Stimulated activated naive B cell treated with anti-CD40 and anti-IgM and Interleukin-4, amounts not matched to agents 10 μg/mL and 1 μg/mL and 100 μg/mL, for 72 hours (primary cell): Measurements from ENCODE around the gene MACROD2.
"Not testable (repeated sequence)": the region's sequence is repeated elsewhere in the genome, so short reads cannot be mapped to it uniquely, and the experiment has no call there.

ENCODE experiments used
- ATAC-seq, 2 donors: fragments of 150-1000 bp; cut with Tn5 transposase; replicated peaks; 2 replicates each; pipeline ENCODE4 v1.10.0; 2021; ENCODE audit warnings: moderate library complexity in 1 of 2
- DNase-seq: peaks from one replicate; pipeline ENCODE4 v3.0.0; 2021
- H3K27ac Mint-ChIP-seq: one replicate; pipeline ENCODE4 v1.8.0; 2022; ENCODE audit warnings: mild to moderate bottlenecking, mixed read lengths
- H3K27me3 Mint-ChIP-seq, 2 donors: one replicate each; pipeline ENCODE4 v1.8.0; 2022; ENCODE audit warnings: mixed read lengths in 2 of 2
- H3K36me3 Mint-ChIP-seq, 2 donors: one replicate each; pipeline ENCODE4 v1.8.0; 2022; ENCODE audit warnings: mixed read lengths in 2 of 2, mild to moderate bottlenecking in 1 of 2
- H3K4me1 Mint-ChIP-seq, 2 donors: one replicate each; pipeline ENCODE4 v1.8.0; 2022; ENCODE audit warnings: mixed read lengths in 2 of 2, mild to moderate bottlenecking in 1 of 2
- H3K4me3 Mint-ChIP-seq, 2 donors: one replicate each; pipeline ENCODE4 v1.8.0; 2022; ENCODE audit warnings: mild to moderate bottlenecking in 2 of 2, mixed read lengths in 2 of 2, moderate library complexity in 1 of 2
- H3K9me3 Mint-ChIP-seq, 2 donors: one replicate each; pipeline ENCODE4 v1.8.0; 2022; ENCODE audit warnings: mixed read lengths in 2 of 2, mild to moderate bottlenecking in 1 of 2

MACROD2 gene

GRCh38 chr20:14906908-14907434 lies 911.7 kb downstream of the MACROD2 start:
- no peak overlapping the region for H3K27ac Mint-ChIP-seq
- no peaks in the 10 kb centered on the region for H3K9me3 Mint-ChIP-seq

GRCh38 chr20:14910126-14910525 lies 914.8 kb downstream of the MACROD2 start:
- ATAC-seq = no peak
- no peaks in the 10 kb centered on the region for H3K9me3 Mint-ChIP-seq
- DNase-seq = no peak
- no peaks in the 10 kb centered on the region for H3K36me3 Mint-ChIP-seq
- H3K27ac Mint-ChIP-seq = no peak overlapping the region
- H3K4me1 Mint-ChIP-seq = no peaks in the 10 kb centered on the region
- no peaks in the 10 kb centered on the region for H3K27me3 Mint-ChIP-seq
- H3K4me3 Mint-ChIP-seq = no peak overlapping the region

More at GRCh38 chr20:14906908-14907434, 911.7 kb downstream of the MACROD2 start:
- Mint-ChIP-seq H3K4me1 (peaks cover 0 to 3% of the 10 kb centered on the region in 2 donors), H3K4me3 (no peak overlapping the region), H3K36me3 (no peaks in the 10 kb centered on the region), H3K27me3 (no peaks in the 10 kb centered on the region)
- no peak for DNase-seq
- ATAC-seq = no peak

GRCh38 chr20:14913896-14914620 lies 918.7 kb downstream of the MACROD2 start:
- no peak for DNase-seq
- no peaks in the 10 kb centered on the region for H3K4me1 Mint-ChIP-seq
- peaks cover 6% of the 10 kb centered on the region in 2 donors for H3K27me3 Mint-ChIP-seq
- no peak overlapping the region for H3K27ac Mint-ChIP-seq
- no peak for ATAC-seq
- no peaks in the 10 kb centered on the region for H3K36me3 Mint-ChIP-seq
- H3K9me3 Mint-ChIP-seq = no peaks in the 10 kb centered on the region
- no peak overlapping the region for H3K4me3 Mint-ChIP-seq

- ATAC-seq = no peak
- Mint-ChIP-seq H3K4me1 (no peaks in the 10 kb centered on the region), H3K27me3 (peaks cover 6% of the 10 kb centered on the region in 2 donors), H3K4me3 (no peak overlapping the region), H3K36me3 (no peaks in the 10 kb centered on the region), H3K9me3 (no peaks in the 10 kb centered on the region), H3K27ac (no peak overlapping the region)
- DNase-seq = no peak
Observed at GRCh38 chr20:14914633-14915032, 919.3 kb downstream of the MACROD2 start.

- Mint-ChIP-seq H3K27ac (no peak overlapping the region), H3K9me3 (no peaks in the 10 kb centered on the region), H3K4me1 (peaks cover 0 to 3% of the 10 kb centered on the region in 2 donors), H3K36me3 (no peaks in the 10 kb centered on the region), H3K4me3 (no peak overlapping the region), H3K27me3 (peaks cover 6% of the 10 kb centered on the region in 2 donors)
- no peak for ATAC-seq
- no peak for DNase-seq
Observed at GRCh38 chr20:14915356-14915755, 920.0 kb downstream of the MACROD2 start.

- no peaks in the 10 kb centered on the region for H3K36me3 Mint-ChIP-seq
- no peak overlapping the region for H3K27ac Mint-ChIP-seq
- peaks cover 0 to 3% of the 10 kb centered on the region in 2 donors for H3K4me1 Mint-ChIP-seq
- no peak overlapping the region for H3K4me3 Mint-ChIP-seq
- ATAC-seq (no peak), DNase-seq (no peak)
- H3K27me3 Mint-ChIP-seq = peaks cover 6% of the 10 kb centered on the region in 2 donors
- H3K9me3 Mint-ChIP-seq = no peaks in the 10 kb centered on the region
Observed at GRCh38 chr20:14916360-14916920, 921.1 kb downstream of the MACROD2 start.

- Mint-ChIP-seq H3K27ac (no peak overlapping the region), H3K9me3 (no peaks in the 10 kb centered on the region), H3K36me3 (no peaks in the 10 kb centered on the region), H3K27me3 (peaks cover 6% of the 10 kb centered on the region in 2 donors), H3K4me1 (peaks cover 0 to 3% of the 10 kb centered on the region in 2 donors), H3K4me3 (no peak overlapping the region)
- no peak for DNase-seq
- no peak for ATAC-seq
Observed at GRCh38 chr20:14918281-14918680, 923.0 kb downstream of the MACROD2 start.

GRCh38 chr20:14918976-14919375 lies 923.7 kb downstream of the MACROD2 start:
- ATAC-seq (no peak), DNase-seq (no peak)
- peaks cover 6 to 9% of the 10 kb centered on the region in 2 donors for H3K27me3 Mint-ChIP-seq
- H3K4me1 Mint-ChIP-seq = peaks cover 0 to 3% of the 10 kb centered on the region in 2 donors
- H3K36me3 Mint-ChIP-seq = no peaks in the 10 kb centered on the region
- no peaks in the 10 kb centered on the region for H3K9me3 Mint-ChIP-seq
- H3K27ac Mint-ChIP-seq = no peak overlapping the region
- no peak overlapping the region for H3K4me3 Mint-ChIP-seq

- peaks cover 6 to 9% of the 10 kb centered on the region in 2 donors for H3K27me3 Mint-ChIP-seq
- DNase-seq = no peak
- peaks cover 0 to 3% of the 10 kb centered on the region in 2 donors for H3K4me1 Mint-ChIP-seq
- H3K36me3 Mint-ChIP-seq = no peaks in the 10 kb centered on the region
- no peak overlapping the region for H3K4me3 Mint-ChIP-seq
- no peak overlapping the region for H3K27ac Mint-ChIP-seq
- no peak for ATAC-seq
- no peaks in the 10 kb centered on the region for H3K9me3 Mint-ChIP-seq
Observed at GRCh38 chr20:14919501-14920081, 924.3 kb downstream of the MACROD2 start.

GRCh38 chr20:14921513-14921912 lies 926.2 kb downstream of the MACROD2 start:
- ATAC-seq = no peak

GRCh38 chr20:14922503-14923267 lies 927.4 kb downstream of the MACROD2 start:
- no peak for DNase-seq
- ATAC-seq = no peak
- no peak overlapping the region for H3K4me3 Mint-ChIP-seq
- H3K4me1 Mint-ChIP-seq = peaks cover 0 to 3% of the 10 kb centered on the region in 2 donors
- no peak overlapping the region for H3K27ac Mint-ChIP-seq
- no peaks in the 10 kb centered on the region for H3K36me3 Mint-ChIP-seq
- no peaks in the 10 kb centered on the region for H3K9me3 Mint-ChIP-seq
- peaks cover under 1 to 4% of the 10 kb centered on the region in 2 donors for H3K27me3 Mint-ChIP-seq

More at GRCh38 chr20:14921513-14921912, 926.2 kb downstream of the MACROD2 start:
- DNase-seq = no peak
- Mint-ChIP-seq H3K9me3 (no peaks in the 10 kb centered on the region), H3K36me3 (no peaks in the 10 kb centered on the region), H3K27me3 (peaks cover 6 to 9% of the 10 kb centered on the region in 2 donors), H3K4me3 (no peak overlapping the region), H3K27ac (no peak overlapping the region), H3K4me1 (peaks cover 0 to 3% of the 10 kb centered on the region in 2 donors)

GRCh38 chr20:14924433-14924832 lies 929.1 kb downstream of the MACROD2 start:
- DNase-seq (no peak), ATAC-seq (no peak)
- Mint-ChIP-seq H3K36me3 (no peaks in the 10 kb centered on the region), H3K9me3 (peaks cover 0 to 1% of the 10 kb centered on the region in 2 donors), H3K27me3 (peaks cover 0 to 3% of the 10 kb centered on the region in 2 donors), H3K4me3 (no peak overlapping the region), H3K27ac (no peak overlapping the region), H3K4me1 (peaks cover 0 to 3% of the 10 kb centered on the region in 2 donors)

- H3K27me3 Mint-ChIP-seq = peaks cover 0 to 3% of the 10 kb centered on the region in 2 donors
Observed at GRCh38 chr20:14925300-14925699, 930.0 kb downstream of the MACROD2 start.

GRCh38 chr20:14926436-14926835 lies 931.1 kb downstream of the MACROD2 start:
- not testable (repeated sequence) for H3K4me1 Mint-ChIP-seq

More at GRCh38 chr20:14925300-14925699, 930.0 kb downstream of the MACROD2 start:
- H3K27ac Mint-ChIP-seq = no peak overlapping the region
- ATAC-seq (no peak), DNase-seq (no peak)
- no peaks in the 10 kb centered on the region for H3K36me3 Mint-ChIP-seq
- peaks cover 0 to 1% of the 10 kb centered on the region in 2 donors for H3K9me3 Mint-ChIP-seq
- no peaks in the 10 kb centered on the region for H3K4me1 Mint-ChIP-seq
- no peak overlapping the region for H3K4me3 Mint-ChIP-seq

More at GRCh38 chr20:14926436-14926835, 931.1 kb downstream of the MACROD2 start:
- not testable (repeated sequence) for H3K9me3 Mint-ChIP-seq, H3K4me3 Mint-ChIP-seq, ATAC-seq, DNase-seq, H3K27me3 Mint-ChIP-seq, H3K27ac Mint-ChIP-seq, H3K36me3 Mint-ChIP-seq
